GM18502 (cell line): ENCODE data around the gene KRT84.
"Not testable (repeated sequence)": the region's sequence is repeated elsewhere in the genome, so short reads cannot be mapped to it uniquely, and the experiment has no call there.

Experiments used
- ATAC-seq: cut with Tn5 transposase; IDR thresholded peaks from one replicate; pipeline ENCODE4 v1.9.1; 2021; ENCODE audit warnings: mild to moderate bottlenecking; ENCODE audit not compliant: unreplicated experiment, poor library complexity

The KRT84 gene

DNA sequence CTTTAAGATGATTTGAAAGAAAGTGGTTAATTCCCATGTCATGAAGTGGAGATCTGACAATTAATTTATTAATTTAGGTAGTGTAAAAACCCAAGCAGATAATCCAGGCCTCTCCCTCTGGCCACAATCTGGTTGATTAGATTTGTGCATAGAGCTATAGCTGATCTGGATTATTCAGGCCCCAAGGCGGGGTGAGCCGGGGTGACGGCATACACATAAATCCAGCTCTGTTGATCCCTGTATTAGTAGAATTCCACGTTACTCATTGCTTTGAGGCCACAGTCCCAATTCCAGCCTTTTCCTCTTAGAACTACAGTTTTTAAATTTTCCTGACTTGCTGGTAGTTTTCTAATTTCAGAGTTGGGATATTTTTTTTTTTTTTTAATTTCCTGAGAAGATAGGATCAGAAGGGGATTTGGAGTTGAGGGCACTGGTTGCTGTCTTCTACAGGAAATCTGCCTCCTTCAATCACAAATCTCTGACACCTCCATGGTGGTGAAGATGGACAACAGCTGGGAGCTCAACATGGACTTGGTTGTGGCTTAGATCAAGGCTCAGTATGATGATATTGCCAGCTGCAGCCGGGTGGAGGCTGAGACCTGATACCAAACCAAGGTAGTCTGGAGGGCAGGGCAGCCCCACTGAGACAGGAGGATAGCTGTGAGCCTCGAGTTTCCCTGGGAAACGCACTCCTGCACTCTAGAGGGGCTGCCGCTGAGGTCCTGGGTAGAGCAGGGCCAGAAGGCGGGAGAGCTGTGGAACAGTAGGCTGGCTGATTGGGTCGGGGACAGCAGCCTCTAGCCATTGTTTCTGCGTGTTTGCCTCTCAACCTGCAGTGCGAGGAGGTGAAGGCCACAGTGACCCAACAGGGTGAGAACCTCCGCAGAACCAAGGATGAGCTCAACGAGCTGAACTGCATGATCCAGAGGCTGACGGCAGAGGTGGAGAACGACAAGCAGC lies 37.6 kb downstream of the KRT84 start:
- ATAC-seq = no peak

DNA sequence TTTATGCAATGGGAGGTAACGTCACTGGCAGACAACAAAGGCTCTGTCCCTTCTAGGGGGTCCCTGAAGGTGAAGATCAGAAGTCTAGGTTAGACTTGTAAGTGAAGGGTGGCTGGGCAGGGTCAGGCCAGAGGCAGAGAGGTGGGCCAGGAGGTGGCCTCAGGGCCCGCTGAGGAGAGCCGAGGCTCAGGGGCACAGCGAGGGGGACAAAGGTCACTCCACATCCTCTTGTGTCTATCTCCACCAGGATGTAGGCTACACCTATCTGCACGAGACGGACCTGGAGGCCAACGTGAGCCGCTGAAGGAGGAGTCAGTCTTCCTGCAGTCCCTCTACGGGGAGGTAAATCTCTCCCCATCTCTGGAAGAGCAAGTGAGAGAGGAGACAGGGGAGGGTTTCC lies 38.4 kb downstream of the KRT84 start:
- no peak for ATAC-seq

DNA sequence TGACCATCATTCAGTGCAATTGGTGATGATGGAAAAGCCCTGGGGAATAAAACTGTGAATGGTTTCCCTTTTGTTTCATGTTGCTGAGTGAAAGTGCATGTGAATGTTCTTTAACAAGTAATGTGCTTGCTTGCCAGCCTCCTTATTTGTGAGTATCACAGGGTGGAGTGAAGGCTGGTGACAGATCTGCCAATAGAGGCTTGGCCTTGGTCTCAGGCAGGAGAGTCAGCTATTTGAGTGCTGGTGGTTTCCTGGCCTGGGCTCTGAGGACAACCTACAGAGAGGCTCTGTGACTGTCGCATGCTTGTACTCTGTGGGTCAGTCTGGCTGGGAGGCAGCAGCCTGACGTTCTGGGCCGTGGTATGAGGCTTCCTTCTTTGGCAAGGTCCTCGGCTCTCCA lies 38.9 kb downstream of the KRT84 start:
- ATAC-seq = no peak

DNA sequence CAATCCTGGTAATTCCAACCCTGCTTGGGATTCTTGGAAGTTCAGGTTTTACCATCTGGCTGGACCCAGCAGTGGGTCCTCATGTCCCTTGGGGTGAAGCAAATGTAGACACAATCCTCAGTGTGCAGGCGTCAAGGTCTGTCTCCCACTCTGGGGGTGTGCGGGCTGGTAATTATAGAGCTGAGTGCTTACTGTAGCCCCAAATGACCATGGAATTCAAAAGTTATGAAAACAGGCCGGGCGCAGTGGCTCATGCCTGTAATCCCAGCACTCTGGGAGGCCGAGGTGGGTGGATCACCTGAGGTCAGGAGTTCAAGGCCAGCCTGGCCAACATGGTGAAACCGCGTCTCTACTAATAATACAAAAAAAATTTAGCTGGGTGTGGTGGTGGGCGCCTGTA lies 40.4 kb downstream of the KRT84 start:
- ATAC-seq = not testable (repeated sequence)

DNA sequence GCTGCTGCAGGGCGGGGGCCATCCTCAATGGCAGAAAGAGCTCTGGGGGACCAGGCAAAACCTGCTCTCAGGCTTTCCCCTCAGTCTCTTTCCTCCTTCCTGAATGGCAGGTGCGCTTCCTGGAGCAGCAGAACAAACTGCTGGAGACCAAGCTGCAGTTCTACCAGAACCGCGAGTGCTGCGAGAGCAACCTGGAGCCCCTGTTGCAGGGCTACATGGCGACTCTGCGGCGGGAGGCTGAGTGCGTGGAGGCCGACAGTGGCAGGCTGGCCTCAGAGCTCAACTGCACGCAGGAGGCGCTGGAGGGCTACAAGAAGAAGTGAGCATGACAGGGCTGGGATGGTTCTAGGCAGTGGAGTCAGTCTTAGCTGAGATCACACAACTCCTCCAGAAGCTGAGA lies 41.3 kb downstream of the KRT84 start:
- no peak for ATAC-seq

DNA sequence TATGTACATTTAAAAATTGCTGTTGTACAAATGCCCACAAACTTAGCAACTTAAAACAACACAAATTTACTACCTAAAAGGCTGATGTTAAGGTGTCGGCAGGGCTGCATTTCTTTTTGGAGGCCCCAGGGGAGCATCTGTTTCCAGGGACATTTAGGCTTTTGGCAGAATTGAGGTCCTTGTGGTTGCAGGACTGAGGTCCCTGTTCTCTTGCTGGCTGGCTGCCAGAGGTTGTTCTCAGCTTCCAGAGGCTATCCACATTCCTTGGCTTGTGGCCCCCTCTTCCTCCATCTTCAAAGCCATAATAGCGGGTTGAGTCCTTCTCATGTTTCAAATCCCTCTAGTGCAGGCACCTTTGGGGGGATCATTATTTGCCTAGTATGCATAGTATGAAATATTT lies 41.9 kb downstream of the KRT84 start:
- ATAC-seq = no peak

DNA sequence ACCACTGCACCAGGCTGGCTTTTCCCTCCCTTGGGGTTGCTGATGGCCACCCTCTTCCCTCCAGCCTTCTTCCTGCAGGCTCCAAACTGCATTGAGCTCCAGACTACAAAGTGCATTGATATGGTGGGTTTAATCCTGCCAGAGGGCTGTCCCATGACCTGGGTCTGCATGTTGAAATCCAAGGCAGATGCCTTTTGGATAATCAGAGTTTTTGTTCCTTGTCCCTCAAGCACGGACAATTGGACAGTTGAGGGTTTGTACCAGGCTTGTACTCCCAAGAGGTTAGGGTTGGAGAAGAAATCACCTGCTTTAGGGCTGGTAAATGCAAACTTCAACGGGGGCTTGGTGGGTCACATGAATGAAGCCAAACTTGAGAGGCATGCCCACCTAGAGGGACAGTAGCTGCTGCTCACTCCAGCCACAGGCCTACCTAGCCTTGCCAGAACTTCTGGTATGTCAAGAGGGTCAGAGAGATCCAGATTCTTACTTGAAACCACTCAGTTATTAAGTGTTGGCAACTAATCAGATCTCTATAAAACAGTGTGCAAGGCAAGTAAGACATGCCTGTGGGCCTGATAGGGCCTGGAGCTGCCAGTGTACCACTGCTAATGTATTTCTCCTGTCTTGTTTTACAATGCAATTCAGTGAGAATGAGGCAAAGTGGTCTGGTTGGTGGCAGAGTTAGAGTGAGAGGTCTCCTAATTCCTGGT lies 42.5 kb downstream of the KRT84 start:
- no peak for ATAC-seq

DNA sequence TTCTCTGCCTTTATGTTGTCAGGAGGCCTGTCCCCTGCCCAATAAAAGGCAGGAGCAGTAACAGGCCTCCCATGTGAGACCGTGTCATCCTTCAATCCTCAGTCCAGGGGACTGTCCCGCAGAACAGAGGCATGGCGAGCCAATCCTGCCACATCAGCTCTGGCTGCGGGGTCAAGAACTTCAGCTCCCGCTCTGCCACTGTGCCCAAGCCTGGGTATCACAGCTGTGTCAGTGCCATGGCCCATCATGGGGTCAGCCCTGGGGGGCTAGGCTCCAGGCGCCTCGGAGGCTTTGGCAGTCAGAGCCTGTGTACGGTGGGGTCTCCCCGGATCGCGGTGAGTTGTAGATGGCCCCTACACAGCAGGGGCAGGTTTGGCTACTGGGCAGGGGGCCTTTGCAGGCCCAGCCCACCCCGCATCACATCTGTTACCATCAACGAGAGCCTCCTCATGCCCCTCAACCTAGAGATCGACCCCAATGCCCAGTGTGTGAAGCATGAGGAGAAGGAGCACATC lies 44.3 kb downstream of the KRT84 start:
- ATAC-seq = no peak

DNA sequence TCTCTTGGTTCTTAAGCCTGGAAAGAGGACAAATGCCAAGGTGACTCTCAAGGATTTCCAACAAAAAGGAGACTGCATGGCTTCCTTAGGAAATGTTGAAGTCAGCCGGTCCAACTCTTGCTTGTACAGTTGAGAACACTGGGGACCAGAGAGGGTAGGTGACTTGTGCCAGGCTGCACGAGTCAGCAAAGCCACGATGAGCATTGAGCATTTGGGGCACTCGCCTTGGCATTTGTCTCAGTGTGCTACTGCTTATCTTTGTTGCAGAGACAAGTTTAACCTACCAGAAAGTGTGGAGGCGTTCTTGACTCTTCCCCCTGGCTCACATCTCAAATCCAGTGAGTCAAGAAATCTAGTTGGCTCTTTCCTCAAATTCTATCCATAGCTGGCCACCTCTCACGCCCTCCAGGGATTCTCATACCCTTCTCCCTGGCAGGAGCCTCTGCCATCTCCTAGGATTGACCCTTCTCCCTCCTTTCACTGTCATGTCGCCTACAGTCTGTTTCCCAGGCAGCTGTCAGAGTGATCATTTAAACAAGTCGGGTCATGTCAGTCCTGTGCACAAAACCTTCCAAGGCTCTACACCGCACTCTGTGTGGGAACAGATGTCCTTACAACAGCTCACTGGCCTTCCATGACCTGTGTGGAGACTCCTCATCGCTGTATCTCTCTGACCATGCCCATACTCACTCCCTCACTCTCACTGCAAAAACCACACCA lies 47.1 kb downstream of the KRT84 start:
- ATAC-seq = no peak

DNA sequence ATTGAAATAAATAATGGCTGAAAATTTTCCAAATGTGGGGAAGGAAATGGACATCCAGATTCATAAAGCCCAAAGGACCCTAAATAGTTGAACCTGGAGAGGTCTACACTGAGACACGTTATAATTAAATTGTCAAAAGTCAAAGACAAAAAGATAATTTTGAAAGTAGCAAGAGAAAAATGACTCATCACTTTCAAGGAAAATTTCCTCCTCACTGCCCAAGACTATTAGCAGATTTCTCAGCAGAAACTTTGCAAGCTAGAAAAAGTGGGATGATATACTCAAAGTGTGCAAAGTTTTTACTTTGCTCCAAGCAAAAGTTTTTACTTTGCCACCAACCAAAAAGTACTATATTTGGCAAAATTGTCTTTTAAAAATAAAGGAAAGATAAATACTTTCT lies 48.4 kb downstream of the KRT84 start:
- no peak for ATAC-seq

DNA sequence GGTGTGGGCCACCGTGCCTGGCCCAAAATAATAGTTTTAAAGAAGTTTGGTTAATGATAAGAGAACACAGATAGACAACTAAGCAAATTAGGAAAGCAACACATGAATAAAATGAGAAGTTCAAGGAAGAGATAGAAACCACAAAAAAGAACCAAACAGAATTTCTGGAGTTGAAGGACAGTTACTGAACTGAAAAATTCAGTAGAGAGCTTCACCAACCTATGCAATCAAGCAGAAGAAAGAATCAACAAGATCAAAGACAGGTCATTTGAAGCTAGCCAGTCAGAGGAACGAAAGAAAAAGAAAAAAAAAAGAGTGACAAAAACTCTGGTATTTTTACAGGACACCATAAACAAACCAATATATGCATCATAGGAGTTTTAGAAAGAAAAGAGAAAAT lies 48.8 kb downstream of the KRT84 start:
- ATAC-seq = no peak

DNA sequence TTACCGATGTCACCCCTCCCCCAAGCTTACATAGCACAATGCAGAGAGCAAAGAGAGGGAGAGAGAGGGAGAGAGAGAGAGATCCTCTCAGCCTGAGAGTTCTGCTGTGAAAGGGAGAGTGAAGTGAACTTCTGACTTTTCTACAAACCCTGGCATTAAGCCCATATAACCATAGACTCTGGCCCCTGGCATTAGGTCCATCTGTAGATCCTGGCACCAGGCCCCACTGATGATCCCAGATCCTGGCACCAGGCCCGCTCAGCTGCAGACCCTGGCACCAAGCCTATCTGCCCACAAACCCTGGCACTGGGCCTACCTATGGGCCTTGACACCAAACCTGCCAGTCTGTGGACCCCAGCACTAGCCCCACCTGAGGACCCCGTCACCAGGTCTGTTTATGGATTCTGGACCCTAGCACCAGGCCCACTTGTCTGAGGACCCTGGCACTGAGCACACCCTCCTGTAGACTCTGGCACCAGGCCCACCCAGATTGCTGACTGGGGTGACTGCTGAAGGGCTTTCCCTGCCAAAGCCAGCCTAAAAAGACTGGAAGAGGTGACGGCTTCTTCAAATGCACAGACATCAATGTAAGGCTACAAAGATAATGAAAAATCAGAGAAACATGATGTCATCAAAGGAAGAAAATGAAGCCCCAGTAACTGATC lies 49.7 kb downstream of the KRT84 start:
- no peak for ATAC-seq

DNA sequence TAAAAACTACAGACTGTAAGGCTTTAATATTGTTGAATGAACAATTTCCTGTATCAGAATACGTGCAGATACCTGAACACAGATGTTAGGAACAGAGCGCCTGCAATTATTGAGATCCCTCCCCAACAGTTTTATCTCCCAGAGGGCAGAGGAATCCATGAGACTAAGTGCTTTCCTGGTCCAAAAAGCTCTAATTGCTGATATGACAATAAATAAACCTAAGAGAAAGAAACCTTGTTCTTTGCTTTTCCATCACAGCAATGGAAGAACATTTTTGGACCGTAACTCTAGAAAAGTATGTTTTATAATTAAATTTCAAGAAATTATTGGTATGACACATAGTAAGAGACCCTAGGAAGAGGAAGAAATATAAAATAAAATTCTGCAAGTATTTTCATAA lies 51.3 kb downstream of the KRT84 start:
- ATAC-seq = no peak

DNA sequence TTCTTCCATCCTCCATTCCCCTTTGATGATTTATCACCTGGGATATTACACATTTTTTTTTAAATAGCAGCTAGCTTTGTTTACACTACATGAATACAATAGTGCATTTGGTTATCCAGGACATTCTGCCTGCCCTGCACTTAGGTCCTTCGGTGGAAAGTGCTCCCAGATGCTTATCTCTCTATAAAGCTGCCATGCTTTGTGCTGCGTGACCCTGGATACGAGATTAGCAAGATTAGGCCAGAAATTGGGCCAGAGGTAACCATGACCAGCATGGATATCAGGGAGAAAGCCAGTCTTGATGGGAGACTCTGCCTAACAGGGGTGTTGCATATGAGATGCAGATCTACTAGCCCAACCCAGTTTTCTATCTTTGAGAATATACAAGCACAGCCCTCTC lies 52.1 kb downstream of the KRT84 start:
- ATAC-seq = no peak

DNA sequence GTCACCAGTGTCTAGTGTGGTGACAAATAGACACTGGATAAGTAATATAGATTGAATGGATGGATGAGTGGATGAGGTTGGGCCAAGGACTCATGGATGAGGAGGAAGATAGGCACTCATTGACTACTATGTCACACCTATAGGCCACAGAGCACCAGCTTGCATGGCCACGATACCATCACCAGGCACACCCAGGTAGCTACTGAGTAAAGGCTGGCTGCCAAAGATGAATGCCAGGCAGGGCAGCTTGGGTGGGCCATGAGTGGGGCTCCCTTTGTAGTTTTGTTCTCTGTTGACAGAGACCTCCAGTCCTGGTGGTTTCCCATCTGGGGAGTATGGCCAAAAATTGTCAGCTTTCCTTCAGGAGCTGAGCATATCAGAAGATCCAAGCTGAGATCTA lies 53.1 kb downstream of the KRT84 start:
- no peak for ATAC-seq

DNA sequence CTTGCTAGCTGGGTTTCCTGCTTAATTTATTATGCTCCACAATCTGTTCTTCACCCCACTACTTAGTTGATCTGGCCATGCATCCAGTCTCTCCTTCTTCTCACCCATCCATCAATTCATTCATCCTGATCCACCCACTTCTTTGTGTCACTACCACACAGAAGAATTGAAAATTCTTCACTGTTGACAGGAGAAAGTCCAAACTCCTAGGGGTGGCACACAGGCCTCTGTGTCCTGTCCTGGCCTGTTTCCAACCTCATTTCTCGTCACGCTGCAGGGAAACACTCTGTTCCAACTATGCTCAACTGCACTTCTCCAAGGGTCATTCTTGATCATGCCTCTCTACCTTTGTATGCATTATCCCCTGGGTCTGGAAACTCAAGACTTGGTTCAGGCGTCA lies 53.6 kb downstream of the KRT84 start:
- no peak for ATAC-seq

DNA sequence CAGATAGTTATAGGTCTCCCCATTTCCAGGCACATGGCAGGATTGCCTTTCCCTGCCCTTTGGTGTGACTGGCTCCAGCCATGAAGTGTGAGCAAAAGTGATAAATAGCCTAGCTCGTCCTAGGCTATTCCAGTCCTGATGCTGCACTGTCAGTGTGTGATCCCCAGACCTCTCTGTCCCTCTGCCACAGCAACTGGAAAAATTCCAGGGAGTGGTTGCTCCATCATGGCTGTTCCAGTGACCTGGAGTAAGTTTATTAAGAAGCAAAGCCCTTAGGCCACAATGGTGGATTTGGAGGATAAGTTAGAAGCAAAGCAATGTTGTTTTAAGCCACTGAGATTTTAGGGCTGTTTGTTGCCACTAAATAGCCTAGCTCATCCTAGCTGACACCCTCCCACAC lies 54.4 kb downstream of the KRT84 start:
- no peak for ATAC-seq

DNA sequence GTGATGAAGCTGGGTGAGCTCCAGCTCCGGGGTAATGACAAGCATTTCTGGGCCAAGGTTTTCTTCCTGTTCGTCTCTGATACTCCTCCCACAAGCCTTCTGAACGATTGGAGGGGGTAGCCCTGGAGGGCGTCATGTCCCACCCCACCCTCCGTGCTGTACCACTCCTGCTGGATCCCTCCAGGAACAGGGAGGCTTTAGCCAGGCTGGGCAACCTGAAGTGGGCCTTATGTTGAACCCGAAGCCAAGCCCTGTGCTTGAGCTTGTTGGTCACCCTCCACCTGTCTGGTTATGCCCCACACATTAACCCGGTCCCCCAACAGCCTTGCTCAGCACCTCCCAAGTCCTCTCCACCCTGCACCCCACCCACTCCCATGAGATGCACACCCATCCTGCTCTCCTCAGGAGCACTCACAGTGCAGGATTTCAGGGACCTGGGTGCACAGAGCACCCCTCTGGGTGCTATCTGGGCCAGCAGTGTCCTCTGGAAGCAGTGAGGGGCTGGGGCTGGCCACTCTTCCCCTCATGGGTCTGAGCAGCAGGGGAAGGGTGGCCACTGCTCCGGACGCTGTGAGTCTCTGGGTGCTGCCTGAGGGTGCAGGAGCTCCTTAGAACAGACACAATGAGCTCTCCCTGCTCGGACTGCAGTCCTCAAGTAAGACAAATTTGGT lies 57.5 kb downstream of the KRT84 start:
- no peak for ATAC-seq
